Smooth muscle cell of the brain vasculature (primary cell): ENCODE data around the gene SLC37A1.

Experiments
- DNase-seq: peaks from one replicate; pipeline ENCODE4 v3.0.0-alpha.2; 2012; ENCODE audit warnings: low read depth, low spot score

Gene SLC37A1

DNA sequence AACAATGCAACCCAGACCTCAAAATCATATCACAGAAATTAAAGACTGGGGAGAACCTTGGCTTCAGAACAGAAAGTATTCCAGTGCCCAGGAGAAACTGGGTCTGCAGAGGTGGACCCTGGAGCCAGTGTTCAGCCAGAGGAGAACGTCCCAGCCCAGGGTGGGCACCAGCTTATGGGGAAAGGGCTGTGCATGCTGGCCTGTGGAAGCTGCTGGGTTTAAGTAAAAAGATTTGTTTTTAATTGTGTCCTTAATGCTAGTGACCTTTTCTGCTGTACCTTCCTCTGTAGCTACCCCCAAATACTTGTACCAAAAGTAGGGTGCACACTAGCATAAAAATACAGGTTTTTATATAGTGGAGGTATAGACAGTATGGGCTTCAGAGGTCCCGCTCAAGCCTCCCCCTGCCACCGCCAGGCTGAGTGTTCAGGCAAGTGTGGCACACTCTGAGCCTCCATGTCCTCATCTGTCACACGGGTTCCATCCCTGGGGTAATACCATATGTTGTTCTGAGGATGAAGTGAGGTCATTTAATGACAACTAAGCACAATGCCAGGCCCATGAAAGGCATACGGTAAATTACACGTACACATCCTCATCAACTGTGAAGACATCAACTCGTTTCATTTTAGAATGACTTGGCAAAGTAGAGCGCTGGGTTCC, 47.0 kb downstream of the SLC37A1 start:
- no peak for DNase-seq

DNA sequence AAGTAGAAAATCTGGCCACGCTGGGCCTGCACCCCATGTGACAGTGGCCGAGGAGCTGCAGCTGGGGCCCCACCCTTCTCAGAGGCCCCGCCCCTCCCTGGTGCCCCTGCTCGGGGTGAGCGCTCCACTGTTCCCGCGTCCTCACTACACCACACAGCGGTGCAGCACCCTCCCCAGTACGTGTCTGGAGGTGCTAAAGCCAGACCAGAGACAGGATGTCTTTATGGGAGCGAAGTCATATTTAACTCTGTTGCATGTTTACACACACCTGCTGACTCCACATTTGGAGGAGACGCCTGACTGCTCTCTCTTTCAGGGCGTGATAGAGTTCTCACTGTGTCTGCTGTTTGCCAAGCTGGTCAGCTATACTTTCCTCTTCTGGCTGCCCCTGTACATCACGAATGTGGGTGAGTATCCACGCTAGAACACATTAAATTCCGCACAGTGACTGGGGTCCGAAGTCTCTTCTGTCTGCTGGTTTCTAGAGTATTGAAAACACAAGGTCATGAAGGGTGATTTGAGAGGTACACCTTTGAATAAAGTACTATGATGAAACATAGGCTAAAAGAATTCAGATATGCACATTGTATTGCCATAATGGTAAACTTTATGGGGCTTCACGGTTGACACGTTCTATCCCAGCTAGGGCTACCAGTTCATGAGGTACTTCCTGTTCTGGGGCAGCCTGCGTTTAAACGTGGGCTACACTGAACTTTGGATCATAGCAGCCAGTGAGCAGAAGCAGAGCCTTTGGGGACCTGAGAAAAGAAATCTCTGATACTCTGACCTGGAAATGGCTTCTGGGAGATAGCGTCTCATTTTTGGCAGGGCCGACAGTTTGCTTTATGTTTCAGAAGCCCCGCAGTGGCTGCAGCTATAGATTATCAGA, 48.4 kb downstream of the SLC37A1 start:
- DNase-seq, result no peak

DNA sequence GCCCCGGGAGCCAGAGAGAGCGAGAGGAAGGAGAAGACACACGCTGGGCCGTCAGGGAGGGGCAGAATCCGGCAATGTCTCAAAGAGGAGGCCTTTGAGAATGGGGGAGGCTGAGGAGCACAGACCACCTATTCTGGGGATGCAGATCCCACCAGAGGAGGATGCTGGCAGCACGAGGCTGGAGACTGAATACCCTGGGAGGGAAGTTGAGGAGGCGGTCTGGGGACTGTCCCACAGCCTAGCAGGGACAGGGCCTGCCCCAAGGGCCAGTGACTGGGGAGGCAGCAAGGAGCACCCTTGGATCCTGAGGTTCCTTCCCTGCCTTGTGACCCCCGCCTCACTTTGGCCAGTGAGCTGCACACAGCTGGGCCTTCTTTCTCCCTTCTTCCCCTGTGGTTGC, 49.2 kb downstream of the SLC37A1 start:
- no peak for DNase-seq

DNA sequence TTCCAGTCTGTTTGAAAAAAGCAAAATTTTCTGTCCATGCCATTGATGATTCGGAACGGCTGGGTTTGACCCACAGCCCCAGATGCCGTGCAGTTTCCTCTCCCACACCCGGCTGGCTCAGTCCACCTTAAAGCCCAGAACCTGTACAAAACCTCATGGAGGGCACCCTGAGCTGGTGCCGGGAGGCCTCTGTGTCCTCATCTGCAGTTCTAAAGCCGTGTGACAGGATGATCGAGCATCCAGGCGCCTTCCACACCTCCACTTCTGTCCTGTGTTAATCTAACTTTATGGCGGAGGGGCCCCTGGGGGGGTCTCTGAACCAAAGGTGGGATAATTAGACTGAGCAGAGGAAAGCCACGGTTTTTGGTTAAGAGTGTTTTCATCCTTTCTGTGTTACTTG, 49.6 kb downstream of the SLC37A1 start:
- DNase-seq, result no peak

DNA sequence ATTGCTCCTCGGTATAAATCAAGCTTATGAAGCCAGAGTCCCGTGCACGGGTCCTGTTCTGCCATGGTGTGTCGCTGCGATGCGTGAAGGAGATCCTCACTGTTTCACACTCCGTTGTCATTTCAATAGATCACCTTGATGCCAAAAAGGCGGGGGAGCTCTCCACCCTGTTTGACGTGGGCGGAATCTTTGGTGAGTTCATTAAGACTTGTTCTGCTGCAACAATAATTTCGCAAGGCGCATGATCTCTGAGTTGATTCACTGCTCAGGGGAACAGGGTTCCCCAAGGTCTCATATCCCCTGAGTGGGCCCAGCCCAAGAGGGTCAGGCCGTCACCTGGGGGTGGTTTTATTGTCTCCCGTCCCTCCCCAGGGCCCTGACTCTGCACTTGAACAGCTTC, 50.0 kb downstream of the SLC37A1 start:
- DNase-seq, result no peak

DNA sequence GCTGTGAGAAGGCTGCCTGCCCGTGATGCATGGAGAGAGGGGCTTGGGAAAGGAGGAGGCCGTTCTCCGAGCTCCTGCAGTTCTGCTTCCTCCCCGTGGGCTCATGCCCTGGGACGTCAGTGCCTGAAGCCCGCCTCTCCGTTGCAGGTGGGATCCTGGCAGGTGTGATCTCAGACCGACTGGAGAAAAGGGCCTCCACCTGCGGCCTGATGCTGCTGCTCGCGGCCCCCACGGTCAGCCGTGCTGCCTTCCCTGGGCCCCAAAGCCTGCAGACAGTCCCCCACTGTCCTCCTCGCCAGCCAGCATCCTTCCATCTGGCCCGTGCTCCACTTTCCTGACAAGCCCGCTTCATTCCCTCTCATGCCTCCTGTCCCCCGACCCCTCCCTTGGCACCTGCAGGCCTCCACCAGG, 50.9 kb downstream of the SLC37A1 start:
- DNase-seq, result no peak

DNA sequence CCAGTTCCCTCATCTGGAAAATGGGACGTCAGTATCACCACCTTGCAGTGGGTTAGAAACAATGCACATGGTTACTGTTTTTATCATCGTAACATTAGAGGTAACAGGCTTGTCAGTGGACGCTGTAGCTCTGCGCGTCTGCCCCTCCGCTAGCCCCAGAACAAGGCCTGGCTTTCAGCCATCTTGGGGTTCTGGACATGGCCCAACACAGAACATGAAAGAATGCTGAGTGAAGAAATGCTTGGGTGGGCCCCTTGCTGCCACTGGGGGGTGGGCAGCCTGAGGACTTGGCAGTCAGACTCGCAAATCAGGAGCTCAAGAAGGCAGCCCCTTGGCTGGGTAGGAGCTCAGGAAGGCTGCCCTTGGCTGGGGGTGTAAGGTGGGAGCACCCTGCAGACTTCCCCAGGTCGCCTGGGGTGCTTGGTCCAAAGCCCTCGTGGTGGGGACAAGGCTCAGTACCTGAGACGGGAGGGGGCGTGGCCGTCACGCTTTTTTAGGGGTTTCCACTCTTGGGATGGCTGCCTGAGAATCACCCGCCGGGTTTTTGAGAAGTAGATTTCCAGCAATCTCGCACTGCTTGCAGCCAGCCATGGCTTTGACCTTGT, 51.7 kb downstream of the SLC37A1 start:
- no peak for DNase-seq

DNA sequence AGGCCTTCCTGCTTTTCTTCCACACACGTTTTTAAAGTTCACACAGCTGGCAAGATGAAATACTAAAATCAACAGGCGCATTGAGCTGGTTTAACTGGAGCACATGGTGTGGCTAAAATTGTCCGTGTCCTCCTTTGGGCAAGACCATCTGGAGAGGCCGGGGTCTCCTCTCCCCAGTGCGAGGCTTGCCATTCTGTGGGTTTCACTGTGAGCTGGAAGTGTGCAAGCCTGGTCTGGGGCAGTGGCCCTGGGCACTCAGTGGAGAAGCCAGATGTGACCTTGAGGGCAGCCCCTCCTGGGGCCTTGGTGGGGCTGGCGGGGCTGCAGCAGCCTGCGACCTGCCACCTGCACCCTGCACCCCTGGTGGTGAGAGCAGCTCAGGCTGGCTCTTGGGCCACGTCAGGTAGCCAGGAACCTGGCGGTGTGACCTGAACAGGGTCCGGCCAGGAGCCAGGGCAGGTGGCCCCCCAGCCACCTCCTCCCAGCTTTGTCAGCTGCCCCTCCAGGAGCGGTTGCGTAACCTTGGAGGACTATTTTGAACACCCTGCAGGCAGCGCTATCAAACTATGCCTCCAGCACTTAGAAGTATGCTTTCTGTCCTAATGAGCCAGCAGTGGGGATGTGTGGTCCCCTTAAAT, 52.4 kb downstream of the SLC37A1 start:
- DNase-seq, result no peak

DNA sequence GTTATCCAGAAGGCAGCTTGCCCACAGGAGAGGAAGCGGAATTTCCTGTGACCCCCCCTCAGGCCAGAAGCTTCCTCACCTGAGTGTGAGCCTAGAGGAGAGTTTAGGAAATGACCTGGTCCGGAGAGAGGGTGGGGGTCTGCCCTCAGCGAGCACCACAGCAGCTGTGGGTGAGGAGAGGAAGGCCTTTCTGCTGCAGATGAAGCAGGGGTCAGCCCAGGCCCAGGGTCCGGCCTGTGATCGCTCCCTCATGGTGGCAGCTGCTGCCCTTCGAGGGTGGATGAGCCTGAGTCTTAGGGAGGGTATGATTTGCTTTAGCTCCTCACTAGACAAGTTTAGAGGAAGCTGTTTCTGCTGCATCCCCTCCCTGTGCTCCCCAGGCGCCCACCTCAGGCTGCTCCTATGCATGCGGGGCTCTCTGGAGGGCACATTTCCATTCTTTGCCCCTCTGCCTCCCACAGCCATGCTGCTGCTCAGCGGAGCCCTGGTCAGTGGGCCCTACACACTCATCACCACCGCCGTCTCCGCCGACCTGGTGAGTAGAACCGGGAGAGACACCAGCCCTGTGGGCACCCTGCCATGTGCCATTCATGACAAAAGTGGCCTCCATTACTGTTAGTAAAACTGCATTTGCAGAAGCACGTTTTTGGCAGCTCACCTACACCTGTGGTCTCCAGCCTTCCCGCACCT, 53.0 kb downstream of the SLC37A1 start:
- DNase-seq, result no peak

DNA sequence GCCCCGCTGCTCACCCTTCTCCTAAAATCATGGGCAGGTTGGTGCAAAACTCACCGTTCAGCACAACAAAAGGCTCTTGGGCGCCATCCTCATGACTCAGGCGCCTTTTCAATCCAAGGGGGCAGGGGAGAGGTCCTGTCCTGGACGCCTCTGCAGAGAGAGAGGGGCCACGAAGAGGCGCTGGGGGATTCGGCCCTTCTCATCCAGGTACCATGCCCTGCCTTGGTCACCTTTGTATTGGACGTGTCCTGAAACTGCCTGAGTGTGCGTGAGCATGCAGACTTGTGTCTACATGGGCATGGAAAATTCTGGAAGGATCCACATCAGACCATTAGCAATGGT, 53.5 kb downstream of the SLC37A1 start:
- DNase-seq, result no peak

DNA sequence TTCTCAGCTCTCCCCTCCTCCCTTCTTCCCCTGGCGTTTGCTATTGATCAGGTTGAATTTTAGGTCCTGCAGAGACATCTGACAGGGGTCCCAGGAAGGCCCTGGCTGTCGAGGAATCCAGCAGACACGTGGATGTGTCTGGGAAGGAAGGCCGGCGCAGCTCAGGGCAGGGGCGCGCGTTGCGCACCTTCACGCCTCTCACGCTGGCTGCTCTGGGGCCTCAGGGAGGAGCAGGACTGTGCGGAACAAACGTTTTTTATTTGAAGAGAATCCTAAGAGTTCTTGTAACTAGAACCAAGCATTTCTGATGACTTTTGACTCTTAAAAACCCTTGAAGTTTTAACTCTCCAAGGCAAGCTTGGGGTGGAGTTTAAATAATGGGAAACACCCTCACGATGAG, 54.2 kb downstream of the SLC37A1 start:
- DNase-seq, result no peak

DNA sequence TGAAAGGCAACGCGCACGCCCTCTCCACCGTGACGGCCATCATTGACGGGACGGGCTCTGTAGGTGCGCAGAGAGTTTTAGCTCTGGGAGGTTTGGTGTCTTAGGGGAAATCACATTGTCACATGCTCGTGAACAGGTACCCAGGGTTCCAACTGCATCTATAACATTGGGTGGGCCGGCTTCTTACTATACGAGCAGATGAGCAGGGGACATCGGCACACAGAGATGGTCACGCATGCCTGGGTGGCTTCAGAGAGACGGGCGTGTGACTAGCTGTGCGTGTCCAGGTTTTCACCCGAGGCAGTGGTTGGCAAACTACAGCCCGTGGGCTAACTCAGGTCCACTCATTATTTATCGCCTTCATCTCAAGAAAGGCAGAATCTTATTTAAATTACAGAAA, 54.7 kb downstream of the SLC37A1 start:
- DNase-seq, result no peak

DNA sequence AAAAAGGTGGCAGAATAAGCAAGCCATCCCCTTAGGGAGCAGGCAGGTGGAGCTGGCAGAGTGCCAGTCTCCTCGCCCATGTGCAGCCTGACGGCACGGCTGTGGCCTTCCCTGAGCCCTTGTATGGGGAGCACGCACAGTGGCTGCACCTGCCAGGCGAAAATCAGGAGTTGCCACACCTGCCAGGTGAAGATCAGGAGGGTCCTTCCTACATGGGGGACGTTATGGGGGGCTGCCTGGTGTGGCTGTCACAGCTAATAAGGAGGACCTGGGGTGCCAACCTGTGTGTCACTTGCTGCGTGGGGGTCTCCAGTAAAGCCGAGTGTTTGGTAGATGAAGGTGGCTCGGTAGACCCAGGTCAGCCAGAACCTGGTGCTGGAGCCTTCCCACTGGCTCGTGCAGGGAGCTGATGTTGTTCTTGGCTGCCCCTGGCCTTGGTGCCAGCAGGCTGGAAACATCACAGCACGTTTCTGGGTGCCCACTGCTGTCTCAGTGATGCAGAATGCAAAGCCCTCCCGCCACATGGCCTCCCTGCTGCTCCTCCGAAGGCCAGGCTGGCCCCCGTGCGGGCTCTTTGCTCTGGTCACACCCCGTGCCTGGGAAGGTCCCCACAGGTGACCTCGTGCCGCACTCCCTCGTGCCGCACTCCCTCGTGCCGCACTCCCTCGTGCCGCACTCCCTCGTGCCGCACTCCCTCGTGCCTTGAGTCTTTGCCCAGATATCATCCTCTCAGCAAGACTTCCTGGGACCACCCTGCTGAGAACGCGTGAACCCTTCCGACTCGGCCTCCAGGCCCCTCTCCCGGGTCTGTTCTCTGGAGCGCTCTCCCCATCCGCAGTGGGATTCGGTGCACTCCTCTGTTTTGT, 55.4 kb downstream of the SLC37A1 start:
- no peak for DNase-seq

DNA sequence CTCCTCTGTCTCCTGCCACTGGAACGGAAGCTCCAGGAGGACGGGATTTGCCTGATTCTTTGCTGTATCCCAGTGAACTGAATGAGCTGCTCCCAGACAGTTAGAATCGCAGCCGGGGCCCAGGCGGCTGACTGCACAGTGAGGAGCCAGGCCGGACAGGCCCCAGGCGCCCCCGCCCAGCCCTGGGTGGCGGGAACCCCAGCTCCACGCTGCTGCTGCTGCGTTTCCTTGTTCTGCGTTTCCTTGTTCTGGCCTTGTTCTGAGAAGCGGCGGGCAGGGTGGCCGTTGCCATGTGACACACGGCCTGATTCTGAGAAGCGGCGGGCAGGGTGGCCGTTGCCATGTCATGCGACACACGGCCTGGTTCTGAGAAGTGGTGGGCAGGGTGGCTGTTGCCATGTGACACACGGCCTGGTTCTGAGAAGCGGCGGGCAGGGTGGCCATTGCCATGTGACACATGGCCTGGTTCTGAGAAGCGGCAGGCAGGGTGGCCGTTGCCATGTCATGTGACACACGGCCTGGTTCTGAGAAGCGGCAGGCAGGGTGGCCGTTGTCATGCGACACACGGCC, 56.2 kb downstream of the SLC37A1 start:
- no peak for DNase-seq

DNA sequence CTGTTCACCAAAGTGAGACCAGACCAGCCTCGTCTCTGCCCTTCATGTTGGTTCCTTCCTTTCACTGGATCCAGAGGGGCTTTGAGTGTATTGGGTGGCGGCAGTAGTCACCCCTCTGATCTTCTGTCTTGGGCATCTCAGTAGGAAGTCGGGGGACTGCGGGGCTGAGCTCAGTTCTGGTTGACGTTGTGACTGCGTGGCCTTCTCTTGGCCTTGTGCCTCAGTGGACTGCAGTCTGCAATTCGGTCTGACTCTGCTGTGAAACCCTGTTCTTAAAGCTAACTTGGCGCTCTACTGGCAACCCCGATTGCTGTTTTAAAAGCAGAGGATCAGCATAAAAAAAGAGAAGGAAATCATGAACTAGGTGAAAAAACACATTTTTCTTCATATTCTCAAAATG, 56.7 kb downstream of the SLC37A1 start:
- no peak for DNase-seq

DNA sequence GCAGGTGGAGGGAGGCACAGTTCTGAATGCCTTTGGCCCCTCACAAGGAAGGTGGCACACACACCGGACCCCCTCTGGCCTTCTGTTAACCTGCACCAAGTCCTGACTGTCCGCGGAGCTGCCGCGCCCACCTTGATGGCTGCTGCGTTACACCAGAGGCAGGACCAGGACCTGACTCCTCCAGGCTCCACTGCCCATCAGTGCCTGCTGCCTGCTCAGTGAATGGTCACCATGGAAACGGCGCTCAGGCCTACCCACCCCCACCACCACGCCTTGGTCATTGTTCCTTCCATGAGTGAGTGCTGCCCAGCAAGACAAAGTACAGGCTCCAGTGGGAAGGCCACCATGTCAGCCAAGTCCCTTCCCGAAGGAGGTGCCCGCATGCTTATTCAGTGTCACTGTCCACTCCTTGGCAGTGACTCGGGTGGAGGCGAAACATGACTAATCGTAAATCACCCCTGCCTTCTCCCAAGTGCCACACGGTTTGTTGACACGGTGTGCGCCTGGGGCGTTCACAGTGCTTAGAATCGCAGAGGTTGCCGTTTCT, 57.3 kb downstream of the SLC37A1 start:
- no peak for DNase-seq

DNA sequence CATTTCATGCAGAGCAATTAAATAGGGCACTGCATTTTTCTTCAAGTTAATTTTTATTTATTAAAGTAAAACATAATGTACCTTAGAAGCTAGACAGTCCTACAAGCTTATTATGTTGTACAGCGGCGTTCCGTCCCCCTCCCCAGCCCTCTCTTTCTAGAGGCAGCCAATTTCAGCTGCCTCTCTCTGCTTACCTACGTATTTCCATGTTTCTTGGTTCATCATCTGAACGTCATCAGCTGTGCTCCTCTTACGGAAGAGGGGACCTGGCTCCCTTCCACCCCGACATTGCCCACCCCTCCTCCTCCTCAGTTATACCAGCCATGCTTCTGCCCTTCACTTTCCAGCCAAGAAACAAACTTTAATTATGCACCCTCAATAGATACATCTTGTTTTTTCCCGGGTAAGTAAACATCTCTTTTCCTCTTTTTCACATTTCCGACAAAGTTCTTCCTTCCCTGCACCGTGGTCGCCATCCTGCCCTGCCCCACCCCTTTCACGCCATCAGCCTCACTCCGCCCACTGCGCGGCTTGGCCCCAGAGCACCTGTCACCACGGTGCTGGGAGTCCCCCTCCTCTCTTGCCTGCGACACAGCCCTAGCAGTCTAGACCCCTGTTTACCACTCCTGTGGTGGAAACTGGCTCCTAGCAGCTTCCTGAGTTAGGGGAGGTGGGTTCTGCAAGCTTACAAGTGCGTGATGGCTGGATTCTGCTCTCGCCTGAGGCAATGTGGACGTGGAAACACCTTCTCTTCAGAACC, 57.9 kb downstream of the SLC37A1 start:
- no peak for DNase-seq

DNA sequence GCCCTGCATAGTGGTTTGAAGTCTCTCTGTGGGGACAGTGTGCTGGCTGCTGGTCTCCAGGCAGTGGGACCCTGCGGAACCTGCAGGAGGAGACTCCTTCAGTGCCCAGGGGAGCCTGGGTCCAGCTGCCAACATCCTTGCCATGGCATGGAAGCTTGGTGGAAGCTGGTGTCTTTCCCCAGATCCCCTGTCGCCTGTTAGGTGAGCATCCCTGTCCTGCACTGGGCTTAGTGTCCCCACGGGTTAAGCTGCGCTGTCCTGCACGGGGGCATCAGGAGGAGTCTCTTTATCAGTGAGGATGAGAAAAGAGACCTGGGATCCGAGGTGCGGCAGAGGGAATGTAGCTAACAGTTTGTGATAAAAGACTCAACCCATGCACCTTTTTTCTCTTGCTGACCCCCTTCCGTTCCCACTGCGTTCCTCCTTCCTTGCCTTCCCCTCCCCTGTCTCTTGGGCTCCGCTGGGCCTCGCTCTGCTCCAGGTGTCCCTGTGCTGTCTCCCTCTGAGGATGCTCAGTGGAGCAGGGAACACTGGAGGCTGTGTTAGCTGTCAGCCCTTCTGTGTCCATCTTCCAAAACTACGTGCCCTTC, 59.3 kb downstream of the SLC37A1 start:
- no peak for DNase-seq
